HCT116 (cell line): ENCODE data around the gene ITGAE. TPM values are rescaled to one million over a fixed set of nuclear protein-coding genes. Genes with fewer than 3 reads are reported as not detected.

Experiments used
- ATAC-seq: fragments of 200-7000 bp; cut with Tn5 transposase; 2 replicates; pipeline ENCODE4 v1.9.1; 2020; ENCODE audit warnings: mild to moderate bottlenecking, moderate library complexity
- BruUV-seq: library from RNA; stranded (reverse); fragments of 400-500 nt; replicated peaks from 2 replicates; lab custom pipeline; 2021; lab: Mats Ljungman, UMichigan
- CTCF ChIA-PET: fragments of 300-600 bp; sonication (Branson Sonifier 250); formaldehyde crosslinking; loops from one replicate; lab custom pipeline; 2021; ENCODE audit warnings: antibody characterized with exemption; lab: Charles Lee
- POLR2A ChIA-PET: fragments of 300-600, 350-600 bp; sonication (Branson Sonifier 250); formaldehyde crosslinking; loops from one replicate; lab custom pipeline; 2021; ENCODE audit warnings: antibody characterized with exemption; lab: Charles Lee
- RAD21 ChIA-PET, 2 experiments: fragments of 300-600 bp; sonication (Branson Sonifier 250); formaldehyde crosslinking; loops; one replicate each; lab custom pipeline; 2023; ENCODE audit warnings: low total read pairs in 2 of 2; ENCODE audit not compliant: uncharacterized antibody in 2 of 2, unreplicated experiment in 2 of 2, low non-redundant PET in 1 of 2; lab: Charles Lee
- DNase-seq: peaks from one replicate; pipeline ENCODE4 v3.0.0-alpha.2; 2010; ENCODE audit warnings: low read depth, low spot score
- H2AFZ ChIP-seq: fragments of 200-600 bp; shearing (Covaris generic), sonication (generic); 2 replicates; pipeline ENCODE4 v1.6.1; 2017; ENCODE audit warnings: low read depth, mixed run types, mixed read lengths, antibody characterized with exemption, low read length; ENCODE audit not compliant: poor library complexity, severe bottlenecking
- H3K27ac ChIP-seq: 2 replicates; pipeline ENCODE4 v1.5.1; 2012; ENCODE audit warnings: low read depth, low read length
- H3K27me3 ChIP-seq: fragments of 200-600 bp; sonication (generic); 2 replicates; pipeline ENCODE4 v1.6.1; 2016; ENCODE audit warnings: mixed run types, low read length, mixed read lengths; ENCODE audit not compliant: insufficient read depth
- H3K36me3 ChIP-seq, 2 experiments: fragments of 200-500 bp in 1 of 2; fragments of 200-600 bp in 1 of 2; sonication (Bioruptor generic) in 1 of 2; sonication (generic) in 1 of 2; 2 replicates each; pipeline versions ENCODE4 v1.5.1 to v1.6.1; 2014 to 2016; ENCODE audit warnings: low read length in 2 of 2, inconsistent platforms in 1 of 2, mixed read lengths in 1 of 2, mixed run types in 1 of 2; ENCODE audit not compliant: insufficient read depth in 2 of 2, control insufficient read depth in 1 of 2
- H3K4me1 ChIP-seq, 2 experiments: fragments of 200-600 bp in 1 of 2; sonication (generic) in 1 of 2; 2 replicates each; pipeline versions ENCODE4 v1.5.1 to v1.6.1; 2012 to 2017; ENCODE audit warnings: low read length in 2 of 2, inconsistent platforms in 1 of 2, mild to moderate bottlenecking in 1 of 2, mixed read lengths in 1 of 2, mixed run types in 1 of 2, moderate library complexity in 1 of 2; ENCODE audit not compliant: insufficient read depth in 2 of 2, control insufficient read depth in 1 of 2
- H3K4me2 ChIP-seq: fragments of 200-600 bp; sonication (generic); 2 replicates; pipeline ENCODE4 v1.6.1; 2017; ENCODE audit warnings: mixed run types, low read length, mixed read lengths
- H3K4me3 ChIP-seq, 2 experiments: fragments of 200-600 bp in 1 of 2; sonication (generic) in 1 of 2; replicated peaks in 1 of 2; 2 replicates each; pipeline ENCODE4 v1.5.1; 2011 to 2016; ENCODE audit warnings: low read length in 2 of 2, control low read depth in 1 of 2, low read depth in 1 of 2, mild to moderate bottlenecking in 1 of 2, mixed read lengths in 1 of 2, mixed run types in 1 of 2
- H3K79me2 ChIP-seq: fragments of 200-600 bp; sonication (generic); 2 replicates; pipeline ENCODE4 v1.6.1; 2017; ENCODE audit warnings: mild to moderate bottlenecking, mixed run types, low read length, moderate library complexity, mixed read lengths; ENCODE audit not compliant: insufficient read depth
- H3K9ac ChIP-seq: fragments of 200-600 bp; sonication (generic); 2 replicates; pipeline ENCODE4 v1.6.1; 2016; ENCODE audit warnings: low read length, mixed read lengths
- H3K9me2 ChIP-seq: fragments of 200-600 bp; sonication (generic), shearing (Covaris generic); 2 replicates; pipeline ENCODE4 v1.6.1; 2017; ENCODE audit warnings: mixed run types, mild to moderate bottlenecking, moderate library complexity; ENCODE audit not compliant: insufficient read depth
- H3K9me3 ChIP-seq, 2 experiments: fragments of 200-500 bp in 1 of 2; fragments of 200-600 bp in 1 of 2; sonication (Bioruptor generic) in 1 of 2; sonication (generic) in 1 of 2; 2 replicates each; pipeline ENCODE4 v1.6.1; 2014 to 2017; ENCODE audit warnings: low read length in 2 of 2, mixed read lengths in 2 of 2, inconsistent platforms in 1 of 2, low read depth in 1 of 2, mild to moderate bottlenecking in 1 of 2, mixed run types in 1 of 2, moderate library complexity in 1 of 2; ENCODE audit not compliant: control insufficient read depth in 1 of 2, insufficient read depth in 1 of 2
- H4K20me1 ChIP-seq: fragments of 200-600 bp; sonication (generic), shearing (Covaris generic); 2 replicates; pipeline ENCODE4 v1.6.1; 2017; ENCODE audit warnings: mixed run types, mild to moderate bottlenecking, moderate library complexity; ENCODE audit not compliant: insufficient read depth
- ATF3 ChIP-seq: IDR thresholded peaks from 2 replicates; pipeline ENCODE4 v1.6.1; 2012
- CEBPB ChIP-seq: IDR thresholded peaks from 2 replicates; pipeline ENCODE4 v1.6.1; 2012; ENCODE audit warnings: low read depth
- EGR1 ChIP-seq: IDR thresholded peaks from 2 replicates; pipeline ENCODE4 v1.6.1; 2012; ENCODE audit warnings: low read depth
- JUND ChIP-seq: IDR thresholded peaks from 2 replicates; pipeline ENCODE4 v1.6.1; 2012
- POLR2A ChIP-seq: IDR thresholded peaks from 2 replicates; pipeline ENCODE4 v1.7.0; 2011; ENCODE audit warnings: borderline replicate concordance; ENCODE audit not compliant: insufficient read depth, insufficient read length; ENCODE audit errors: extremely low read depth
- POLR2AphosphoS5 ChIP-seq: IDR thresholded peaks from 2 replicates; pipeline ENCODE4 v1.6.1; 2011; ENCODE audit warnings: mild to moderate bottlenecking, low read depth, low read length, moderate library complexity
- REST ChIP-seq: IDR thresholded peaks from 2 replicates; pipeline ENCODE4 v1.6.1; 2012; ENCODE audit warnings: low read depth
- SIN3A ChIP-seq: IDR thresholded peaks from 2 replicates; pipeline ENCODE4 v1.6.1; 2012; ENCODE audit warnings: low read depth
- SRF ChIP-seq: IDR thresholded peaks from 2 replicates; pipeline ENCODE4 v1.6.1; 2012; ENCODE audit warnings: low read depth
- TCF7L2 ChIP-seq: IDR thresholded peaks from 2 replicates; pipeline ENCODE4 v1.7.0; 2011; ENCODE audit warnings: borderline replicate concordance, inconsistent platforms; ENCODE audit not compliant: insufficient read depth, insufficient read length; ENCODE audit errors: extremely low read depth
- ZFX ChIP-seq: fragments of 450-650 bp; IDR thresholded peaks from 2 replicates; pipeline ENCODE4 v1.6.1; 2017
- ZNF274 ChIP-seq: fragments of 200-500 bp; sonication (Bioruptor generic); IDR thresholded peaks from 2 replicates; pipeline ENCODE4 v1.6.1; 2014; ENCODE audit warnings: mild to moderate bottlenecking, low read depth, low read length, inconsistent platforms
- intact Hi-C: fragments of 100-400 bp; cut with micrococcal nuclease; formaldehyde crosslinking; loops from 2 replicates; pipeline ENCODE4 v1.10.0; 2022
- total RNA-seq: library from RNA; stranded (reverse); gene quantifications from one replicate; pipeline ENCODE4 v1.2.1, GENCODE V29; 2021; ENCODE audit not compliant: unreplicated experiment

The ITGAE gene
- total RNA-seq, 1 experiment from 2014 or later, result 19.9 TPM

DNA sequence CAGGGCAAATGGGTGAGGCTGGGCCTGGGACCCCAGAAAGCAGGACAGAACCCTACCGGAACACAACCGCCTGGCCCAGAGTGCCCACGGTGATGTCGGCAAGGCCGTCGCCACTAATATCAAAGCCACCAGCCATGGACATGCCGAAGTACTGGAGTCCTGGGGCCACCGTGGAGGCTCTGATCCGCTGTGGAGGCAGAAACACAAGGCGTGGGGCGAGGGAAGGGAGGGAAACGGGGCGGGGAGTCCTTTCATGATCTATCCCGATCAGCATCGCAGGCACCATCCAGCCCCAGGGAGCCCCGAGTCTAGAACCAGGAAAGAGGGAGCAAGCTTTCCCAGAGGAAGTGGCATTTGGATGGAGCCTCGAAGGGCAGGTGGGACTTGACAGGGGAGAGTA lies 50.7 kb downstream of the ITGAE start:
- intact Hi-C loops, result no loop called here
- H3K9me2 ChIP-seq, result no peaks in the 10 kb centered on the region
- H3K4me1 ChIP-seq, result peaks cover 0 to 9% of the 10 kb centered on the region in 2 experiments; a peak in 2 of 4 replicates
- no peaks in the 10 kb centered on the region for H3K9me3 ChIP-seq
- H3K4me3 ChIP-seq, result no peak overlapping the region
- no peak overlapping the region for H3K4me2 ChIP-seq
- no TSS peak for BruUV-seq
- ATAC-seq (no peak), DNase-seq (no peak)
- H3K9ac ChIP-seq, result no peak overlapping the region
- ChIA-PET POLR2A (no interaction called here), RAD21 (no interaction called here), CTCF (interaction anchor here (2.8 kb wide), 1 partner anchor 12 kb away, joined by 16 read pairs; no protein-coding TSS in a partner anchor)
- TF ChIP-seq ZNF274 (no peak), ATF3 (no peak), JUND (no peak), SIN3A (no peak), REST (no peak), POLR2A (no peak), SRF (no peak), POLR2AphosphoS5 (no peak), EGR1 (no peak), CEBPB (no peak), TCF7L2 (no peak), ZFX (no peak)
- H3K36me3 ChIP-seq, result no peaks in the 10 kb centered on the region
- H4K20me1 ChIP-seq, result no peaks in the 10 kb centered on the region
- H3K27me3 ChIP-seq, result no peaks in the 10 kb centered on the region
- no peak overlapping the region for H2AFZ ChIP-seq
- no peak overlapping the region for H3K27ac ChIP-seq
- H3K79me2 ChIP-seq, result no peaks in the 10 kb centered on the region
